ENCODE results near the gene ABCA13.

DNA sequence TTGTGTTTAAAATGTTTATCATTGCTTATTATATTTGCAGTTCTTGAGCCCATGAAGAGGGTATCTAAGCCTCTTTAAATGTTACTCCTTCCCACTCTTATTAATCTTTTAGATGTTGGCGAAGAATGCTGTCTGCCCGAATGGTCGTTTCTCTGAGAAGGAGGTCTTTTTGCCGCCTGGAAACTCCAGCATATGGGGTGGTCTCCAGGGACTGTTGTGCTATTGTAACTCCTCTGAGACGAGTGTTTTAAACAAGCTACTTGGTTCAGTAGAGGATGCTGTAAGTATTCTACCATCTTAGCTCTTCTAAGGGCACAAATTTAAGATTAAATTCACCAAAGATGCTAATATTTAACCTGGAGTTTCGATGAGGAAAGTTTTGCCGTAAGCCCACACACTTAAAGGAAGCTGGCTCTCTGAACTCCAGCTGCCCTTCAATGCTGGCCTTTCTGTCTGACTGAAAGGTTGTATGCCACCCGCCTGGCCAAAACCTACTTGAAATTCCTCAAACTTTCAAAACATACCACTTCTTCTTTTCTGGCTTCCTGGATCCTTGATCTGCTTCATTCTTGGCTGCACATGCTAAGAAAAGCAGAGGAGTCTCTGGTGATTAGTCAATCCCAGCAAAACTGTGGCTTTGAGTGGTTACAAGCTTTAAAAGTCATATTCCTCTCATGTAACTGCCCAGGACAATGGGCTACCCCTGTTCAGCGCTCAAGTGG is 74.7 kb downstream of the ABCA13 start:
- TF ChIP-seq, protein P1, sequence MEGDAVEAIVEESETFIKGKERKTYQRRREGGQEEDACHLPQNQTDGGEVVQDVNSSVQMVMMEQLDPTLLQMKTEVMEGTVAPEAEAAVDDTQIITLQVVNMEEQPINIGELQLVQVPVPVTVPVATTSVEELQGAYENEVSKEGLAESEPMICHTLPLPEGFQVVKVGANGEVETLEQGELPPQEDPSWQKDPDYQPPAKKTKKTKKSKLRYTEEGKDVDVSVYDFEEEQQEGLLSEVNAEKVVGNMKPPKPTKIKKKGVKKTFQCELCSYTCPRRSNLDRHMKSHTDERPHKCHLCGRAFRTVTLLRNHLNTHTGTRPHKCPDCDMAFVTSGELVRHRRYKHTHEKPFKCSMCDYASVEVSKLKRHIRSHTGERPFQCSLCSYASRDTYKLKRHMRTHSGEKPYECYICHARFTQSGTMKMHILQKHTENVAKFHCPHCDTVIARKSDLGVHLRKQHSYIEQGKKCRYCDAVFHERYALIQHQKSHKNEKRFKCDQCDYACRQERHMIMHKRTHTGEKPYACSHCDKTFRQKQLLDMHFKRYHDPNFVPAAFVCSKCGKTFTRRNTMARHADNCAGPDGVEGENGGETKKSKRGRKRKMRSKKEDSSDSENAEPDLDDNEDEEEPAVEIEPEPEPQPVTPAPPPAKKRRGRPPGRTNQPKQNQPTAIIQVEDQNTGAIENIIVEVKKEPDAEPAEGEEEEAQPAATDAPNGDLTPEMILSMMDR (conservative IDR thresholded peaks at IDR 0.05 in 1 of 2, IDR thresholded peaks at IDR 0.05 in 1 of 2; ENCODE audit: extremely low read depth in 1 of 2, insufficient read depth in 1 of 2, low read depth in 1 of 2, low read length in 2 of 2), result no peak
- TF ChIP-seq EZH2 (IDR thresholded peaks at IDR 0.05; ENCODE audit: borderline replicate concordance, low read length), result no peak
